Measurements from ENCODE around the gene OR2D2.
"Not testable (repeated sequence)": the region's sequence is repeated elsewhere in the genome, so short reads cannot be mapped to it uniquely, and the experiment has no call there.

- TF ChIP-seq CTCF, POLR2A (IDR thresholded peaks at IDR 0.05): not testable (repeated sequence)
These were observed 12.5 kb upstream of the OR2D2 start for GRCh38 chr11:6904804-6905203.

All from esophagus squamous epithelium (tissue), 4 donors.